IMR-90 (cell line): ENCODE measurements around the gene TMEM208. TPM values are rescaled to one million over a fixed set of nuclear protein-coding genes. Genes with fewer than 3 reads are reported as not detected.

Source experiments
- ATAC-seq: fragments of 200-7000 bp; cut with Tn5 transposase; 2 replicates; pipeline ENCODE4 v1.9.1; 2020; ENCODE audit warnings: low read depth, mild to moderate bottlenecking, moderate library complexity
- BruUV-seq: library from RNA; stranded (reverse); fragments of 400-500 nt; replicated peaks from 2 replicates; lab custom pipeline; 2021; lab: Mats Ljungman, UMichigan
- CTCF ChIA-PET: fragments of 300-600 bp; formaldehyde crosslinking; extraction: SDS; loops from one replicate; lab custom pipeline; 2021; ENCODE audit warnings: antibody characterized with exemption; lab: Yijun Ruan, JAX
- POLR2A ChIA-PET: fragments of 300-600 bp; sonication (Branson Sonifier 250); formaldehyde crosslinking; loops from one replicate; lab custom pipeline; 2022; ENCODE audit warnings: antibody characterized with exemption; ENCODE audit not compliant: unreplicated experiment; lab: Charles Lee
- DNase-seq: peaks from one replicate; pipeline ENCODE4 v3.0.0; 2013
- H2AFZ ChIP-seq: replicated peaks from 2 replicates; pipeline ENCODE3; 2013; ENCODE audit warnings: low read length, mild to moderate bottlenecking; ENCODE audit not compliant: poor library complexity
- H2AK5ac ChIP-seq: 2 replicates; pipeline ENCODE4 v1.6.1; 2013; ENCODE audit warnings: low read depth, low read length, inconsistent platforms
- H2AK9ac ChIP-seq: replicated peaks from 2 replicates; pipeline ENCODE3; 2013; ENCODE audit warnings: mild to moderate bottlenecking, low read depth, low read length, moderate library complexity; ENCODE audit not compliant: poor library complexity
- H2BK120ac ChIP-seq: 2 replicates; pipeline ENCODE4 v1.6.1; 2013; ENCODE audit warnings: low read depth, low read length, inconsistent platforms
- H2BK15ac ChIP-seq: 3 replicates; pipeline ENCODE4 v1.6.1; 2013; ENCODE audit warnings: low read depth, low read length, inconsistent platforms
- H2BK20ac ChIP-seq: 2 replicates; pipeline ENCODE4 v1.6.1; 2013; ENCODE audit warnings: low read depth, mild to moderate bottlenecking, inconsistent platforms, low read length, moderate library complexity
- H2BK5ac ChIP-seq: 2 replicates; pipeline ENCODE4 v1.6.1; 2013; ENCODE audit warnings: mild to moderate bottlenecking, low read depth, low read length, inconsistent platforms; ENCODE audit not compliant: poor library complexity, severe bottlenecking
- H3K14ac ChIP-seq: replicated peaks from 2 replicates; pipeline ENCODE4 v1.6.1; 2013; ENCODE audit warnings: low read depth, low read length, inconsistent platforms
- H3K18ac ChIP-seq: 2 replicates; pipeline ENCODE4 v1.6.1; 2013; ENCODE audit warnings: low read depth, low read length, control low read depth
- H3K23ac ChIP-seq: 2 replicates; pipeline ENCODE4 v1.6.1; 2013; ENCODE audit warnings: low read depth, low read length, inconsistent platforms
- H3K27ac ChIP-seq: 2 replicates; pipeline ENCODE4 v1.5.1; 2013; ENCODE audit warnings: mild to moderate bottlenecking, control low read depth, low read length; ENCODE audit not compliant: insufficient read depth
- H3K27me3 ChIP-seq: 2 replicates; pipeline ENCODE4 v1.6.1; 2013; ENCODE audit warnings: low read length; ENCODE audit not compliant: control insufficient read depth, insufficient read depth
- H3K36me3 ChIP-seq: 2 replicates; pipeline ENCODE4 v1.6.1; 2013; ENCODE audit warnings: low read length, mixed read lengths; ENCODE audit not compliant: control insufficient read depth, insufficient read depth
- H3K4ac ChIP-seq: 2 replicates; pipeline ENCODE4 v1.6.1; 2013; ENCODE audit warnings: low read depth, low read length, inconsistent platforms
- H3K4me1 ChIP-seq: 2 replicates; pipeline ENCODE4 v1.6.1; 2013; ENCODE audit warnings: low read length, mixed read lengths; ENCODE audit not compliant: control insufficient read depth, insufficient read depth
- H3K4me2 ChIP-seq: 2 replicates; pipeline ENCODE4 v1.6.1; 2013; ENCODE audit warnings: low read depth, mild to moderate bottlenecking, control low read depth, low read length, moderate library complexity
- H3K4me3 ChIP-seq: 2 replicates; pipeline ENCODE4 v1.5.1; 2013; ENCODE audit warnings: low read depth, mild to moderate bottlenecking, control low read depth, low read length, moderate library complexity; ENCODE audit not compliant: insufficient read depth
- H3K56ac ChIP-seq: 2 replicates; pipeline ENCODE4 v1.6.1; 2013; ENCODE audit warnings: low read length, inconsistent platforms; ENCODE audit not compliant: insufficient read depth; ENCODE audit errors: extremely low read depth
- H3K79me1 ChIP-seq, 2 experiments: 2 replicates each; pipeline ENCODE4 v1.6.1; 2013; ENCODE audit warnings: low read length in 2 of 2, inconsistent platforms in 1 of 2, low read depth in 1 of 2
- H3K9ac ChIP-seq: 2 replicates; pipeline ENCODE4 v1.6.1; 2013; ENCODE audit warnings: low read depth, low read length, control low read depth
- H3K9me1 ChIP-seq: 2 replicates; pipeline ENCODE4 v1.6.1; 2013; ENCODE audit warnings: low read length, inconsistent platforms; ENCODE audit not compliant: insufficient read depth
- H3K9me3 ChIP-seq: 2 replicates; pipeline ENCODE4 v1.6.1; 2013; ENCODE audit warnings: low read length; ENCODE audit not compliant: control insufficient read depth, insufficient read depth
- H4K20me1 ChIP-seq: 2 replicates; pipeline ENCODE4 v1.6.1; 2013; ENCODE audit warnings: low read length, inconsistent platforms; ENCODE audit not compliant: insufficient read depth
- H4K5ac ChIP-seq: 2 replicates; pipeline ENCODE4 v1.6.1; 2013; ENCODE audit warnings: mild to moderate bottlenecking, low read depth, low read length, control low read depth
- H4K8ac ChIP-seq, 2 experiments: 2 replicates each; pipeline ENCODE4 v1.6.1; 2013; ENCODE audit warnings: low read depth in 2 of 2, low read length in 2 of 2, control low read depth in 1 of 2, inconsistent platforms in 1 of 2
- H4K91ac ChIP-seq: 2 replicates; pipeline ENCODE4 v1.6.1; 2013; ENCODE audit warnings: low read depth, low read length, inconsistent platforms; ENCODE audit not compliant: insufficient read depth
- BHLHE40 ChIP-seq: fragments of 150-350 bp; IDR thresholded peaks from 2 replicates; pipeline ENCODE4 v1.6.1; 2016; ENCODE audit warnings: mild to moderate bottlenecking, low read depth, low read length
- CEBPB ChIP-seq: IDR thresholded peaks from 2 replicates; pipeline ENCODE4 v1.6.1; 2012; ENCODE audit warnings: low read depth, low read length, improper control_type of control experiment
- CHD1 ChIP-seq: IDR thresholded peaks from 2 replicates; pipeline ENCODE4 v1.6.1; 2012; ENCODE audit warnings: low read depth, low read length, improper control_type of control experiment
- CTCF ChIP-seq: conservative IDR thresholded peaks from 2 replicates; pipeline ENCODE4 v1.5.1; 2012; ENCODE audit warnings: mild to moderate bottlenecking, low read depth, low read length, improper control_type of control experiment
- ELK1 ChIP-seq: fragments of 150-350 bp; IDR thresholded peaks from 2 replicates; pipeline ENCODE4 v1.6.1; 2016; ENCODE audit warnings: low read depth, mild to moderate bottlenecking, low read length, moderate library complexity, borderline replicate concordance
- FOS ChIP-seq: fragments of 150-350 bp; IDR thresholded peaks from 2 replicates; pipeline ENCODE4 v1.6.1; 2016; ENCODE audit warnings: low read depth, low read length
- MAFK ChIP-seq: IDR thresholded peaks from 2 replicates; pipeline ENCODE4 v1.6.1; 2012; ENCODE audit warnings: low read depth, low read length, improper control_type of control experiment
- MAZ ChIP-seq: IDR thresholded peaks from 2 replicates; pipeline ENCODE4 v1.6.1; 2012; ENCODE audit warnings: low read depth, mild to moderate bottlenecking, low read length, improper control_type of control experiment, moderate library complexity, borderline replicate concordance
- MXI1 ChIP-seq: IDR thresholded peaks from 2 replicates; pipeline ENCODE4 v1.6.1; 2012; ENCODE audit warnings: low read depth, mild to moderate bottlenecking, low read length, moderate library complexity, borderline replicate concordance
- NFE2L2 ChIP-seq: fragments of 150-350 bp; IDR thresholded peaks from 2 replicates; pipeline ENCODE4 v1.6.1; 2016; ENCODE audit warnings: low read depth, mild to moderate bottlenecking, low read length
- POLR2A ChIP-seq: IDR thresholded peaks from 2 replicates; pipeline ENCODE4 v1.6.1; 2012; ENCODE audit warnings: mild to moderate bottlenecking, low read depth, low read length
- RAD21 ChIP-seq: IDR thresholded peaks from 2 replicates; pipeline ENCODE4 v1.6.1; 2012; ENCODE audit warnings: low read length, improper control_type of control experiment
- RFX5 ChIP-seq: IDR thresholded peaks from 2 replicates; pipeline ENCODE4 v1.8.0; 2012; ENCODE audit warnings: low read depth, mild to moderate bottlenecking, low read length, moderate library complexity
- SMC3 ChIP-seq: fragments of 150-350 bp; IDR thresholded peaks from 2 replicates; pipeline ENCODE4 v1.6.1; 2016; ENCODE audit warnings: low read depth, mild to moderate bottlenecking, antibody characterized with exemption, low read length, moderate library complexity
- USF2 ChIP-seq: fragments of 150-350 bp; IDR thresholded peaks from 2 replicates; pipeline ENCODE4 v1.6.1; 2017; ENCODE audit warnings: mild to moderate bottlenecking, antibody characterized with exemption, low read length, low read depth
- WGBS, 2 experiments: methylation state at CpG; one replicate each; pipeline versions ENCODE4 v1.1.5 to v1.1.7; 2013; ENCODE audit warnings: missing lambda C conversion rate in 2 of 2; ENCODE audit not compliant: insufficient read length in 1 of 2; ENCODE audit errors: extremely low coverage in 2 of 2; 5-methylcytosine and 5-hydroxymethylcytosine counted together
- dilution Hi-C: fragments of 300-500 bp; cut with HindIII; formaldehyde crosslinking; loops from one replicate; pipeline ENCODE4 v1.14.3; 2018; ENCODE audit warnings: low sequenced_read_pairs; ENCODE audit not compliant: unreplicated experiment
- in situ Hi-C: fragments of 300-500 bp; cut with MboI; formaldehyde crosslinking; loops from 3 replicates; pipeline ENCODE4 v1.14.3; 2019; ENCODE audit warnings: low sequenced_read_pairs, inconsistent platforms, mixed read lengths
- intact Hi-C: fragments of 100-400 bp; cut with micrococcal nuclease; formaldehyde crosslinking; loops from 2 replicates; pipeline ENCODE4 v1.10.0; 2022
- polyA plus RNA-seq, 3 experiments: library from polyadenylated mRNA; depleted of rRNA; stranded (reverse); fragments of >200 nt; gene quantifications; 2 replicates each; pipeline ENCODE4 v1.2.3, GENCODE V29; 2012; ENCODE audit warnings: low replicate concordance in 1 of 3
- total RNA-seq: library from RNA; depleted of rRNA; stranded (reverse); fragments of >200 nt; gene quantifications from 2 replicates; pipeline ENCODE4 v1.2.3, GENCODE V29; 2012

The TMEM208 gene
- total and polyA plus RNA-seq, 2 of the 4 experiments (the other 2 are of a cell fraction), result 65.6 to 66.5 TPM

- H3K9me1 ChIP-seq, result peaks cover 14% of the 10 kb centered on the region
- no peak overlapping the region for H2AK5ac ChIP-seq
- peaks cover 12% of the 10 kb centered on the region for H4K20me1 ChIP-seq
- in situ Hi-C loops, result no loop called here
- H2BK120ac ChIP-seq, result no peak overlapping the region
- no peak overlapping the region for H3K56ac ChIP-seq
- no peak overlapping the region for H2BK5ac ChIP-seq
- no peaks in the 10 kb centered on the region for H3K9me3 ChIP-seq
- POLR2A ChIA-PET, result no interaction called here
- no peak overlapping the region for H4K91ac ChIP-seq
- H3K4ac ChIP-seq, result no peak overlapping the region
- no TSS peak for BruUV-seq
- no peak overlapping the region for H4K8ac ChIP-seq
- H3K27me3 ChIP-seq, result no peaks in the 10 kb centered on the region
- no peak overlapping the region for H3K14ac ChIP-seq
- DNase-seq (peak; percentile 91), ATAC-seq (peak; percentile 51)
- no peak overlapping the region for H3K23ac ChIP-seq
- CTCF ChIA-PET, result interaction anchor here (0.6 to 1.5 kb wide), 14 partner anchors 8 to 354 kb away, joined by 3 to 8 read pairs (median 4); partner anchors contain the start of genes B3GNT9, FHOD1, NAE1 and NOL3
- no peak overlapping the region for H3K9ac ChIP-seq
- peaks cover 11% of the 10 kb centered on the region for H3K4me1 ChIP-seq
- H3K79me1 ChIP-seq, result peaks cover 19 to 25% of the 10 kb centered on the region in 2 experiments
- 11% methylated on average over 38 of the region's 43 CpGs; no CpG with 5 or more reads in 1 of the 2 experiments for WGBS, 2 experiments
- intact Hi-C loops, result loop anchor here (1.0 to 10.0 kb wide), 5 partner anchors 26 to 238 kb away; partner anchors contain the start of genes FBXL8 and TRADD
- H4K5ac ChIP-seq, result no peak overlapping the region
- no peak overlapping the region for H3K18ac ChIP-seq
- no peak overlapping the region for H2BK20ac ChIP-seq
- no peak overlapping the region for H3K4me3 ChIP-seq
- H3K4me2 ChIP-seq, result no peak overlapping the region
- H2AFZ ChIP-seq, result peak overlapping the region; percentile 81
- no peak overlapping the region for H2BK15ac ChIP-seq
- dilution Hi-C loops, result no loop called here
- no peaks in the 10 kb centered on the region for H3K36me3 ChIP-seq
- no peak overlapping the region for H3K27ac ChIP-seq
- peak overlapping the region; percentile 52 for H2AK9ac ChIP-seq
- TF ChIP-seq POLR2A, result no peak
- peak; percentile 76 for TF ChIP-seq MAZ
- no peak for TF ChIP-seq CHD1
- no peak for TF ChIP-seq MAFK
- TF ChIP-seq FOS, result no peak
- no peak for TF ChIP-seq ELK1
- 0 out of 2 replicates have a peak, but pooled peaks have one; percentile 19 for TF ChIP-seq USF2
- peak; percentile 89 for TF ChIP-seq RAD21
- TF ChIP-seq SMC3, result peak; percentile 98
- peak; percentile 94 for TF ChIP-seq CTCF
- TF ChIP-seq RFX5, result no peak
- TF ChIP-seq NFE2L2, result no peak
- TF ChIP-seq BHLHE40, result no peak
- peak; percentile 100 for TF ChIP-seq MXI1
- no peak for TF ChIP-seq CEBPB
Observed at GRCh38 chr16:67184995-67185650, 41.8 kb upstream of the TMEM208 start.
